ENCODE data around the gene LNPEP. TPM values are rescaled to one million over a fixed set of nuclear protein-coding genes. Genes with fewer than 3 reads are reported as not detected.

LNPEP gene
- total and polyA plus RNA-seq, 2 donors (not counting 1 experiment from before 2014, with no cell fraction given) = 10.5 to 92.9 TPM

- Mint-ChIP-seq H3K4me1 (peaks cover 7% of the 10 kb centered on the region), H3K4me3 (no peak overlapping the region), H3K27me3 (no peaks in the 10 kb centered on the region), H3K27ac (peak overlapping the region; percentile 7), H3K9me3 (ENCODE audit: insufficient read depth) (no peaks in the 10 kb centered on the region)
- Histone ChIP-seq H4K20me1 (ENCODE audit: control insufficient read depth, insufficient read depth, low read length, poor library complexity, severe bottlenecking) (no peaks in the 10 kb centered on the region), H3K4me1 (ENCODE audit: control insufficient read depth in 2 of 2, insufficient read depth in 2 of 2, low read length in 2 of 2) (peaks cover 5% of the 10 kb centered on the region in 2 donors), H3K79me2 (ENCODE audit: control insufficient read depth, insufficient read depth, low read length) (no peaks in the 10 kb centered on the region), H3K27me3 (replicated peaks in 1 of 4; ENCODE audit: control extremely low read depth in 1 of 4, control insufficient read depth in 3 of 4, insufficient read depth in 4 of 4, low read length in 3 of 4) (no peaks in the 10 kb centered on the region), H3K36me3 (replicated peaks in 1 of 2; ENCODE audit: control extremely low read depth in 1 of 2, control insufficient read depth in 1 of 2, extremely low read depth in 1 of 2, insufficient read depth in 2 of 2, low read length in 1 of 2) (peaks cover 37 to 83% of the 10 kb centered on the region in 2 experiments), H3K4me2 (replicated peaks; ENCODE audit: low read depth, low read length, poor library complexity, severe bottlenecking) (no peak overlapping the region), H3K4me3 (ENCODE audit: control extremely low read depth in 1 of 5, extremely low read depth in 1 of 5, insufficient read depth in 1 of 5, low read depth in 2 of 5, low read length in 4 of 5) (no peak overlapping the region), H2AFZ (ENCODE audit: insufficient read depth, low read depth, low read length, poor library complexity, severe bottlenecking) (no peak overlapping the region), H3K27ac (ENCODE audit: low read length in 2 of 2) (no peak overlapping the region), H3K9ac (ENCODE audit: low read length) (no peak overlapping the region), H3K9me3 (ENCODE audit: control extremely low read depth in 1 of 3, control insufficient read depth in 2 of 3, insufficient read depth in 1 of 3, low read length in 2 of 3) (no peaks in the 10 kb centered on the region)
- DNase-seq (no peak), ATAC-seq (ENCODE audit: low read depth) (no peak)
- POLR2A ChIA-PET = no interaction called here
- intact Hi-C loops (cut with micrococcal nuclease) = no loop called here
- no peak for TF ChIP-seq EZH2 (IDR thresholded peaks at IDR 0.05; ENCODE audit: borderline replicate concordance, insufficient read depth, low read depth, low read length, poor library complexity, severe bottlenecking)
- TF ChIP-seq, protein P1, sequence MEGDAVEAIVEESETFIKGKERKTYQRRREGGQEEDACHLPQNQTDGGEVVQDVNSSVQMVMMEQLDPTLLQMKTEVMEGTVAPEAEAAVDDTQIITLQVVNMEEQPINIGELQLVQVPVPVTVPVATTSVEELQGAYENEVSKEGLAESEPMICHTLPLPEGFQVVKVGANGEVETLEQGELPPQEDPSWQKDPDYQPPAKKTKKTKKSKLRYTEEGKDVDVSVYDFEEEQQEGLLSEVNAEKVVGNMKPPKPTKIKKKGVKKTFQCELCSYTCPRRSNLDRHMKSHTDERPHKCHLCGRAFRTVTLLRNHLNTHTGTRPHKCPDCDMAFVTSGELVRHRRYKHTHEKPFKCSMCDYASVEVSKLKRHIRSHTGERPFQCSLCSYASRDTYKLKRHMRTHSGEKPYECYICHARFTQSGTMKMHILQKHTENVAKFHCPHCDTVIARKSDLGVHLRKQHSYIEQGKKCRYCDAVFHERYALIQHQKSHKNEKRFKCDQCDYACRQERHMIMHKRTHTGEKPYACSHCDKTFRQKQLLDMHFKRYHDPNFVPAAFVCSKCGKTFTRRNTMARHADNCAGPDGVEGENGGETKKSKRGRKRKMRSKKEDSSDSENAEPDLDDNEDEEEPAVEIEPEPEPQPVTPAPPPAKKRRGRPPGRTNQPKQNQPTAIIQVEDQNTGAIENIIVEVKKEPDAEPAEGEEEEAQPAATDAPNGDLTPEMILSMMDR (IDR thresholded peaks at IDR 0.05) = no peak
- CTCF ChIA-PET = interaction anchor here (0.7 kb wide), 1 partner anchor 123 kb away, joined by 3 read pairs; the partner anchor contains the start of gene LIX1
- 100% methylated on average over 1 of the region's 5 CpGs for WGBS (ENCODE audit: insufficient coverage)
Observed at GRCh38 chr5:97019435-97020117, 83.7 kb downstream of the LNPEP start.

- Histone ChIP-seq H3K79me2 (ENCODE audit: control insufficient read depth, insufficient read depth, low read length) (no peaks in the 10 kb centered on the region), H3K9me3 (ENCODE audit: control extremely low read depth in 1 of 3, control insufficient read depth in 2 of 3, insufficient read depth in 1 of 3, low read length in 2 of 3) (no peaks in the 10 kb centered on the region), H3K4me3 (ENCODE audit: control extremely low read depth in 1 of 5, extremely low read depth in 1 of 5, insufficient read depth in 1 of 5, low read depth in 2 of 5, low read length in 4 of 5) (no peak overlapping the region), H3K36me3 (replicated peaks in 1 of 2; ENCODE audit: control extremely low read depth in 1 of 2, control insufficient read depth in 1 of 2, extremely low read depth in 1 of 2, insufficient read depth in 2 of 2, low read length in 1 of 2) (peaks cover 30 to 82% of the 10 kb centered on the region in 2 experiments), H3K27ac (ENCODE audit: low read length in 2 of 2) (no peak overlapping the region), H4K20me1 (ENCODE audit: control insufficient read depth, insufficient read depth, low read length, poor library complexity, severe bottlenecking) (no peaks in the 10 kb centered on the region), H2AFZ (ENCODE audit: insufficient read depth, low read depth, low read length, poor library complexity, severe bottlenecking) (no peak overlapping the region), H3K4me1 (ENCODE audit: control insufficient read depth in 2 of 2, insufficient read depth in 2 of 2, low read length in 2 of 2) (peaks cover 5% of the 10 kb centered on the region in 2 donors), H3K4me2 (replicated peaks; ENCODE audit: low read depth, low read length, poor library complexity, severe bottlenecking) (no peak overlapping the region), H3K9ac (ENCODE audit: low read length) (no peak overlapping the region), H3K27me3 (replicated peaks in 1 of 4; ENCODE audit: control extremely low read depth in 1 of 4, control insufficient read depth in 3 of 4, insufficient read depth in 4 of 4, low read length in 3 of 4) (no peaks in the 10 kb centered on the region)
- H3K27ac Mint-ChIP-seq = no peak overlapping the region
- no peak for DNase-seq
- TF ChIP-seq EZH2 (IDR thresholded peaks at IDR 0.05; ENCODE audit: borderline replicate concordance, insufficient read depth, low read depth, low read length, poor library complexity, severe bottlenecking) = no peak
- TF ChIP-seq, protein P1 (IDR thresholded peaks at IDR 0.05) = no peak
- no peaks in the 10 kb centered on the region for H3K9me3 Mint-ChIP-seq (ENCODE audit: insufficient read depth)
- intact Hi-C loops (cut with micrococcal nuclease) = no loop called here
- ChIA-PET POLR2A (interaction anchor here (0.7 kb wide), 1 partner anchor 1911 kb away, joined by 4 read pairs; no protein-coding TSS in a partner anchor), CTCF (interaction anchor here (1.9 kb wide), 1 partner anchor 153 kb away, joined by 6 read pairs; no protein-coding TSS in a partner anchor)
- H3K4me1 Mint-ChIP-seq = peaks cover 7% of the 10 kb centered on the region
- whole genome bisulfite sequencing (ENCODE audit: insufficient coverage) = no CpG with 5 or more reads among the region's 1 CpG
- no peaks in the 10 kb centered on the region for H3K27me3 Mint-ChIP-seq
- ATAC-seq (ENCODE audit: low read depth) = no peak
- H3K4me3 Mint-ChIP-seq = no peak overlapping the region
Observed at GRCh38 chr5:97021416-97021815, 85.5 kb downstream of the LNPEP start.

Data from B cell (primary cell).